Fibroblast of the aortic adventitia (primary cell): Measurements from ENCODE around the gene GPT2. TPM values are rescaled to one million over a fixed set of nuclear protein-coding genes. Genes with fewer than 3 reads are reported as not detected.
"Not testable (repeated sequence)": the region's sequence is repeated elsewhere in the genome, so short reads cannot be mapped to it uniquely, and the experiment has no call there.

ENCODE experiments used
- DNase-seq: peaks from one replicate; pipeline ENCODE4 v3.0.0-alpha.2; 2010; ENCODE audit warnings: low read depth
- H3K4me3 ChIP-seq: 2 replicates; pipeline ENCODE4 v1.5.1; 2011; ENCODE audit warnings: low read depth, mild to moderate bottlenecking, control low read depth, low read length, moderate library complexity
- CTCF ChIP-seq: IDR thresholded peaks from 2 replicates; pipeline ENCODE4 v1.5.1; 2011; ENCODE audit warnings: mild to moderate bottlenecking, low read length, control low read depth, inconsistent platforms; ENCODE audit not compliant: insufficient read depth
- total RNA-seq: library from RNA; depleted of rRNA; stranded (reverse); fragments of >200 nt; gene quantifications from 2 replicates; pipeline ENCODE4 v1.2.3, GENCODE V29; 2012; ENCODE audit warnings: low replicate concordance

Gene GPT2
- total RNA-seq, 1 donor = 9.7 TPM

GRCh38 chr16:46866286-46866685 is 17.9 kb upstream of the GPT2 start:
- DNase-seq = no peak
- no peak for TF ChIP-seq CTCF
- no peak overlapping the region for H3K4me3 ChIP-seq

GRCh38 chr16:46867486-46867885 is 16.7 kb upstream of the GPT2 start:
- H3K4me3 ChIP-seq, DNase-seq: not testable (repeated sequence)

- H3K4me3 ChIP-seq, DNase-seq: not testable (repeated sequence)
Measured at GRCh38 chr16:46868891-46869290, 15.3 kb upstream of the GPT2 start.

- H3K4me3 ChIP-seq = no peak overlapping the region
- TF ChIP-seq CTCF = no peak
- DNase-seq = no peak
Measured at GRCh38 chr16:46871597-46871996, 12.6 kb upstream of the GPT2 start.

GRCh38 chr16:46873201-46873600 is 11.0 kb upstream of the GPT2 start:
- DNase-seq = no peak
- no peak overlapping the region for H3K4me3 ChIP-seq
- no peak for TF ChIP-seq CTCF

- no peak overlapping the region for H3K4me3 ChIP-seq
- DNase-seq = no peak
- no peak for TF ChIP-seq CTCF
Measured at GRCh38 chr16:46875243-46875642, 8.9 kb upstream of the GPT2 start.

- H3K4me3 ChIP-seq = no peak overlapping the region
- TF ChIP-seq CTCF = no peak
- DNase-seq = no peak
Measured at GRCh38 chr16:46882304-46882939, 1.7 kb upstream of the GPT2 start.

GRCh38 chr16:46882940-46883307 is 1.2 kb upstream of the GPT2 start:
- no peak overlapping the region for H3K4me3 ChIP-seq
- no peak for DNase-seq
- no peak for TF ChIP-seq CTCF
